OCI-LY3 (cell line): Measurements from ENCODE around the gene ACAD9.
A peak's percentile ranks its signal among the peaks of the same experiment; 100 is the strongest.
"Not testable (repeated sequence)": the region's sequence is repeated elsewhere in the genome, so short reads cannot be mapped to it uniquely, and the experiment has no call there.

Experiments
- H2AFZ ChIP-seq: fragments of 200-600, 300-600 bp; shearing (Covaris generic); 2 replicates; pipeline ENCODE4 v1.6.0; 2014; ENCODE audit warnings: antibody characterized with exemption, low read depth, low read length
- H3K27ac ChIP-seq: fragments of 200-600, 300-600 bp; sonication (generic); 2 replicates; pipeline ENCODE4 v1.5.1; 2014; ENCODE audit warnings: mild to moderate bottlenecking, low read length, moderate library complexity, mixed read lengths
- H3K27me3 ChIP-seq: fragments of 200-600, 300-600 bp; sonication (generic); 2 replicates; pipeline ENCODE4 v1.6.1; 2014; ENCODE audit warnings: low read depth, low read length, mixed read lengths
- H3K36me3 ChIP-seq: fragments of 200-600, 300-600 bp; sonication (generic); replicated peaks from 2 replicates; pipeline ENCODE3; 2014; ENCODE audit warnings: low read depth, low read length, mixed read lengths
- H3K4me1 ChIP-seq: fragments of 300-600, 200-600 bp; sonication (generic); 2 replicates; pipeline ENCODE4 v1.6.1; 2014; ENCODE audit warnings: low read length, mixed read lengths
- H3K4me2 ChIP-seq: fragments of 200-600, 300-600 bp; sonication (generic); 2 replicates; pipeline ENCODE4 v1.6.1; 2014; ENCODE audit warnings: low read length, mixed read lengths
- H3K4me3 ChIP-seq: fragments of 300-600, 200-600 bp; sonication (generic); 2 replicates; pipeline ENCODE4 v1.5.1; 2014; ENCODE audit warnings: antibody characterized with exemption, mild to moderate bottlenecking, low read length, moderate library complexity
- H3K79me2 ChIP-seq: fragments of 300-600, 200-600 bp; shearing (Covaris generic); 2 replicates; pipeline ENCODE4 v1.6.1; 2014; ENCODE audit warnings: mild to moderate bottlenecking, low read length, mixed read lengths
- H3K9ac ChIP-seq: fragments of 300-600, 200-600 bp; shearing (Covaris generic); 2 replicates; pipeline ENCODE4 v1.6.0; 2014; ENCODE audit warnings: mild to moderate bottlenecking, low read length, moderate library complexity
- H3K9me3 ChIP-seq: fragments of 200-600, 300-600 bp; shearing (Covaris generic); 2 replicates; pipeline ENCODE4 v1.6.1; 2014; ENCODE audit warnings: low read length, mixed read lengths; ENCODE audit not compliant: insufficient read depth
- H4K20me1 ChIP-seq: fragments of 200-600, 300-600 bp; sonication (generic); 2 replicates; pipeline ENCODE4 v1.6.1; 2016; ENCODE audit warnings: low read length, mixed read lengths; ENCODE audit not compliant: insufficient read depth
- EZH2phosphoT487 ChIP-seq: fragments of 200-600 bp; shearing (Covaris generic); IDR thresholded peaks from 2 replicates; pipeline ENCODE4 v1.6.1; 2018; ENCODE audit warnings: antibody characterized with exemption, mixed run types, low read depth
- TF ChIP-seq, protein P1 (sequence below): fragments of 200-600, 300-600 bp; sonication (generic); IDR thresholded peaks from 2 replicates; pipeline ENCODE4 v1.5.1; 2014; ENCODE audit warnings: antibody characterized with exemption, low read length, low read depth

Gene ACAD9

DNA sequence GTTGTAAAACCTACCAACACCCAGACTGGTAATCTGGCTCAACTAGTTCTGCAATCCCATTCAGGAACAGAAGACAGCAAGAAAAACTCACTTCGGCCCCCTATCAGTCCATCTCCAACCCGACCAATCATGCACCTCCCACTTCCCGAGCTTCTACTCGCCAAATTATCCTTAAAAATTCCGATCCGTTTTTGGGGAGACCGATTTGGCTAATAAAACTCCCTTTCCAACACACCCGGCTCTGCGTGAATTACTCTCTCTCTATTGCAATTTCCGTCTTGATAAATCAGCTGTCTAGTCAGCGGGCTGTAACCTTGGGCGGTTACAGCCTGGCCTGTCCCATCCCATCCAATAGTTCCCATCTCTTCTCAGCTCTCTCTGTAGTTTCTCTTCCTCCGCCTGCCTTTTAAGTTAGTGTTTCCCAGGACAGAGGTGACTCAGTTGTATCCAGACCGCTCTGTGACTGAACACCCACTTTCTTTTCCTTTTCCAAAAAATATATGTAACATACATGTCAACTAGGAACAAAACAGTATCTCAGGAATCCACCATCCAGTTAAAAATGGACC lies 780 bp upstream of the ACAD9 start:
- Histone ChIP-seq H3K27ac (peak overlapping the region; percentile 61), H2AFZ (peak overlapping the region; percentile 43; the same call in 1 of the 2 replicates), H3K27me3 (no peaks in the 10 kb centered on the region), H3K4me3 (peak overlapping the region; percentile 96), H3K4me2 (peak overlapping the region; percentile 97), H4K20me1 (no peaks in the 10 kb centered on the region), H3K79me2 (peaks cover 59% of the 10 kb centered on the region), H3K9ac (peak overlapping the region; percentile 99), H3K9me3 (no peaks in the 10 kb centered on the region), H3K4me1 (peaks cover 15% of the 10 kb centered on the region), H3K36me3 (peaks cover 22% of the 10 kb centered on the region)
- no peak for TF ChIP-seq EZH2phosphoT487
- TF ChIP-seq, protein P1, sequence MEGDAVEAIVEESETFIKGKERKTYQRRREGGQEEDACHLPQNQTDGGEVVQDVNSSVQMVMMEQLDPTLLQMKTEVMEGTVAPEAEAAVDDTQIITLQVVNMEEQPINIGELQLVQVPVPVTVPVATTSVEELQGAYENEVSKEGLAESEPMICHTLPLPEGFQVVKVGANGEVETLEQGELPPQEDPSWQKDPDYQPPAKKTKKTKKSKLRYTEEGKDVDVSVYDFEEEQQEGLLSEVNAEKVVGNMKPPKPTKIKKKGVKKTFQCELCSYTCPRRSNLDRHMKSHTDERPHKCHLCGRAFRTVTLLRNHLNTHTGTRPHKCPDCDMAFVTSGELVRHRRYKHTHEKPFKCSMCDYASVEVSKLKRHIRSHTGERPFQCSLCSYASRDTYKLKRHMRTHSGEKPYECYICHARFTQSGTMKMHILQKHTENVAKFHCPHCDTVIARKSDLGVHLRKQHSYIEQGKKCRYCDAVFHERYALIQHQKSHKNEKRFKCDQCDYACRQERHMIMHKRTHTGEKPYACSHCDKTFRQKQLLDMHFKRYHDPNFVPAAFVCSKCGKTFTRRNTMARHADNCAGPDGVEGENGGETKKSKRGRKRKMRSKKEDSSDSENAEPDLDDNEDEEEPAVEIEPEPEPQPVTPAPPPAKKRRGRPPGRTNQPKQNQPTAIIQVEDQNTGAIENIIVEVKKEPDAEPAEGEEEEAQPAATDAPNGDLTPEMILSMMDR, result no peak

DNA sequence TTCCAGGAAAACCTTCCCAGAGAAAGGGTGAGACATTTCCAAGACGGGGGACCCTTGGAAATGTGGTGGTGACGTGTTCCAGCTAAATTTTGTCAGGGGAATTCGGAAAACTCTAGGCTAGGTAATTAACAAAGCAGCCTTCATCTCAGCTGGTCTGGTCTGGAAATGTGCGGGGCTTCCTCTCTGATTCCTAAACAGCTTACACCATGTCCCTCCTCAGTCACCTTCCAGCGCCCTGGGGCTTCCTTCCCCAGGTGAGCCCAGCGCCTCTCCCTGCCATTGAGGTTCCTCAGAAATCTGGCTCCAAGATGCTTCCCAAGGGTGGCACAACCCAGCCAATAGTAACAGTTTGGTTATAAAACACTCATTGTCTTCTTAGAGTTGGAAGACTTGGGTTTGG lies 571 bp downstream of the ACAD9 start:
- H4K20me1 ChIP-seq, result no peaks in the 10 kb centered on the region
- peak overlapping the region; percentile 48 for H3K27ac ChIP-seq
- no peaks in the 10 kb centered on the region for H3K9me3 ChIP-seq
- TF ChIP-seq, protein P1, result no peak
- TF ChIP-seq EZH2phosphoT487, result no peak
- H3K36me3 ChIP-seq, result peaks cover 32% of the 10 kb centered on the region
- peaks cover 72% of the 10 kb centered on the region for H3K79me2 ChIP-seq
- H3K9ac ChIP-seq, result peak overlapping the region; percentile 97
- H2AFZ ChIP-seq, result peak overlapping the region; percentile 85
- no peaks in the 10 kb centered on the region for H3K27me3 ChIP-seq
- peaks cover 15% of the 10 kb centered on the region for H3K4me1 ChIP-seq
- peak overlapping the region; percentile 96 for H3K4me3 ChIP-seq
- peak overlapping the region; percentile 99 for H3K4me2 ChIP-seq

DNA sequence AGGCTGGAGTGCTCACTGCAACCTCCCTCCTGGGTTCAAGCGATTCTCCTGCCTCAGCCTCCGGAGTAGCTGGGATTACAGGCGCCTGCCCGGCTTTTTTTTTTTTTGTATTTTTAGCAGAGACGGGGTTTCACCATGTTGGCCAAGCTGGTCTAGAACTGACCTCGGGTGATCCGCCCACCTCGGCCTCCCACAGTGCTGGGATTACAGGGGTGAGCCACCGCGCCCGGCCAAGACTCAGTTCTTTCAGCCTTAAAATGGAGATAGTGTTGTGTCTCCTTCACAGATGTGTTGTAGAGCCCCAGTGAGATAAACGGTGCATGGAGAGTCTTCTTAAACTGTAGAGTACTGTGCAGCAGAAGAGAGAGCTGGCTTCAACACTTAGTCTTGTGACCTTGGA lies 1.0 kb downstream of the ACAD9 start:
- H3K27ac ChIP-seq, H3K9me3 ChIP-seq, H4K20me1 ChIP-seq, H2AFZ ChIP-seq, H3K27me3 ChIP-seq: not testable (repeated sequence)
- Histone ChIP-seq H3K36me3 (peaks cover 33% of the 10 kb centered on the region), H3K4me1 (peaks cover 15% of the 10 kb centered on the region), H3K79me2 (peaks cover 76% of the 10 kb centered on the region), H3K4me3 (peak overlapping the region; percentile 96), H3K4me2 (peak overlapping the region; percentile 99), H3K9ac (peak overlapping the region; percentile 97)

DNA sequence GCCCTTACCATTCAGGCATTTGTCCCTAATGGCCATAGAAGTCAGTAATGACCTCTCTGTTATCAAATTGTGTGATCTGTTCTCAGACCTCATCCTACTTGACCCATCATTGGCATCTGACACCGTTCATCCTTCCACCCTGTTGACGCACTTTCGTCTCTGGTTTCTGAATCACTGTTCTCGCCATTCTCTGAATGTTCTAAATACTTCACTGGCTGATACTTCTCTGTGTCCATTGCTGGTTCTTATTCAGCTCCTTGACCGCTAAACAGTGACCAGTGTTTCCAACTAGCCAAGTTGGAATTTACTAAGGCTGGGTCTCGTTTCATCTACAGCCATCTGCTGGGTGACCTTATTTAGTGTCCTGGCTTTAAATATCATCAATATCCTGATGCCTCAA lies 2.2 kb downstream of the ACAD9 start:
- Histone ChIP-seq H3K27ac (no peak overlapping the region), H3K9ac (no peak overlapping the region), H4K20me1 (no peaks in the 10 kb centered on the region), H3K4me3 (no peak overlapping the region), H3K79me2 (peaks cover 78% of the 10 kb centered on the region), H3K4me1 (peaks cover 15% of the 10 kb centered on the region), H3K4me2 (no peak overlapping the region), H2AFZ (no peak overlapping the region), H3K36me3 (peaks cover 33% of the 10 kb centered on the region), H3K27me3 (no peaks in the 10 kb centered on the region), H3K9me3 (no peaks in the 10 kb centered on the region)
- TF ChIP-seq, protein P1, result no peak
- no peak for TF ChIP-seq EZH2phosphoT487
